WERI-Rb-1 (cell line): ENCODE measurements around the gene PTRH2.

ENCODE experiments used
- DNase-seq: peaks from one replicate; pipeline ENCODE4 v3.0.0-alpha.2; 2020
- H3K27ac ChIP-seq: fragments of 250-450 bp; sonication (Bioruptor Pico); 2 replicates; pipeline ENCODE4 v1.5.1; 2020; ENCODE audit warnings: mild to moderate bottlenecking, moderate library complexity
- H3K27me3 ChIP-seq: fragments of 250-450 bp; sonication (Bioruptor Pico); 2 replicates; pipeline ENCODE4 v1.5.1; 2021; ENCODE audit warnings: mild to moderate bottlenecking, low read depth, moderate library complexity; ENCODE audit not compliant: insufficient read depth, severe bottlenecking
- H3K36me3 ChIP-seq: fragments of 250-450 bp; sonication (Bioruptor Pico); 2 replicates; pipeline ENCODE4 v1.5.1; 2020; ENCODE audit warnings: mild to moderate bottlenecking, moderate library complexity
- H3K4me3 ChIP-seq: 2 replicates; pipeline ENCODE4 v1.5.1; 2011; ENCODE audit warnings: low read depth, mild to moderate bottlenecking, control low read depth, low read length
- H3K9me3 ChIP-seq: fragments of 250-450 bp; sonication (Bioruptor Pico); 2 replicates; pipeline ENCODE4 v1.5.1; 2021; ENCODE audit warnings: mild to moderate bottlenecking, moderate library complexity; ENCODE audit not compliant: severe bottlenecking
- CTCF ChIP-seq: IDR thresholded peaks from 2 replicates; pipeline ENCODE4 v1.5.1; 2011; ENCODE audit warnings: low read depth, mild to moderate bottlenecking, control low read depth, inconsistent platforms, low read length

The PTRH2 gene

DNA sequence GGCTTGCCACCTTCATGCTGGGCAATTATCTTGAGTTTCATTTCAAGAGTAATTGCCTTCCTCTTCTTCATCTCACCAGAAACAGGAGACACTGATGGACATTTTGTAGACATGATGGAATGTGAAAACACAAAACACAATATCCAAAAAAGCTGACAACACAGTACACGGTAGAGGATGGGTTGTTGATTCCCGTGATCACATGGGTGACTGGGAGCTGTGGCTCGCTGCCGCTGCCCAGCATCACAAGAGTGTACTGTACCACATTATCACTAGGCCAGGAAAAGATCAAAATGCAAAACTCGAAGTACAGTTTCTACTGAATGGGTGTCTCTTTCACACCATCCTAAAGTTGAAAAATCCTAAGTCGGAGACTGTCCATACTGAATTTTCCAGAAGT is 7.4 kb downstream of the PTRH2 start:
- Histone ChIP-seq H3K27ac (no peak overlapping the region), H3K27me3 (no peaks in the 10 kb centered on the region), H3K36me3 (peaks cover 83% of the 10 kb centered on the region), H3K4me3 (no peak overlapping the region), H3K9me3 (no peaks in the 10 kb centered on the region)
- TF ChIP-seq CTCF: no peak
- DNase-seq: no peak

DNA sequence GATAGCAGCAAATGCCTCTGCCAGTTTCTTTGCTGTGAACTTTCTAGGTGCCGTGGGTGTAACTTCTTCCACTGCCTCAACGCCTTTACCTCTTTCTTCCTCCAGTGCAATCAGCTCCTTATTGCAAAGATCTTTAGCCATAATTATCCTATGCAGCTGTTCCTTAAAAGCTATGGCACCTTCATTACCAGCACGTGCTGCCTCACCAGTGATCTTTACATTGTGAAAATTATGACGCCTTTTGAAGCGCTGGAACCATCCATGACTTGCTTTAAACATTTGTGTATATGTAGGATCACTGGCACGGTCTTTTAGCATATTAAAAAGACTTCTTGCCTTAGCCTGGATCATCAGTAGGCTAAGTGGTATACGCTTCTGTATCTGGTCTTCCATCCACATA is 8.0 kb downstream of the PTRH2 start:
- no peaks in the 10 kb centered on the region for H3K27me3 ChIP-seq
- no peaks in the 10 kb centered on the region for H3K9me3 ChIP-seq
- TF ChIP-seq CTCF: no peak
- no peak for DNase-seq
- no peak overlapping the region for H3K4me3 ChIP-seq
- peaks cover 83% of the 10 kb centered on the region for H3K36me3 ChIP-seq
- no peak overlapping the region for H3K27ac ChIP-seq

GRCh38 chr17:59698143-59698542 is 9.1 kb downstream of the PTRH2 start:
- Histone ChIP-seq H3K27ac (no peak overlapping the region), H3K27me3 (no peaks in the 10 kb centered on the region), H3K4me3 (no peak overlapping the region), H3K9me3 (no peaks in the 10 kb centered on the region), H3K36me3 (peaks cover 85% of the 10 kb centered on the region)
- no peak for TF ChIP-seq CTCF
- DNase-seq: no peak

DNA sequence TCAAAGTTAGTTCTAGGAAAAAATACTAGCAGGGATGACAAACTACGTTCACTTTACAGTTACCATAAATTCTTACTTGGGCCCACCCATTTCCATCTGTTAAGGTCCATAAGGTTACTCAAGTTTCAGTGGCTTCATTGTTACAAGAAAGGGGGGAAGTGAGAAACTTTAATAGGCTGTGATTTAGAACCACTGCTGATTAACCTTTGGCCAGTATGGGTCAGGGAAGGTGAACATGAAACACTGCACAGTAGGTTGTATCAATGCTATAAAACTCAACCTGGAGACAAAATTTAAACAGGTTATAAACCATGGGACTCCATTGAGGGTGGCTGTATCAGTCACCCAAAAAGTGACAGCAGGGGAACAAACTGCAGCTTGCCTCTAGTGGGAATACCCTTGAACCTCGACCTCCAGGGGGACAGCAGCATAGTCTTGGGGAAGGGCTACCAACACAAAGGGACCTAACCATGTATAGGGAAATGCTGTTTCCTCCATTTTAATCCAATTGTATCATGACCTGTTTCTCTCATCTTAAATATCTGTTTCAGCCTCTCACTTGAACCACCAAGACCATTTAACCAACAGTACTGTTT is 10.4 kb downstream of the PTRH2 start:
- DNase-seq: no peak
- Histone ChIP-seq H3K27ac (no peak overlapping the region; the same call in 1 of the 2 replicates), H3K4me3 (no peak overlapping the region), H3K36me3 (peaks cover 87% of the 10 kb centered on the region), H3K27me3 (no peaks in the 10 kb centered on the region), H3K9me3 (no peaks in the 10 kb centered on the region)
- no peak for TF ChIP-seq CTCF

DNA sequence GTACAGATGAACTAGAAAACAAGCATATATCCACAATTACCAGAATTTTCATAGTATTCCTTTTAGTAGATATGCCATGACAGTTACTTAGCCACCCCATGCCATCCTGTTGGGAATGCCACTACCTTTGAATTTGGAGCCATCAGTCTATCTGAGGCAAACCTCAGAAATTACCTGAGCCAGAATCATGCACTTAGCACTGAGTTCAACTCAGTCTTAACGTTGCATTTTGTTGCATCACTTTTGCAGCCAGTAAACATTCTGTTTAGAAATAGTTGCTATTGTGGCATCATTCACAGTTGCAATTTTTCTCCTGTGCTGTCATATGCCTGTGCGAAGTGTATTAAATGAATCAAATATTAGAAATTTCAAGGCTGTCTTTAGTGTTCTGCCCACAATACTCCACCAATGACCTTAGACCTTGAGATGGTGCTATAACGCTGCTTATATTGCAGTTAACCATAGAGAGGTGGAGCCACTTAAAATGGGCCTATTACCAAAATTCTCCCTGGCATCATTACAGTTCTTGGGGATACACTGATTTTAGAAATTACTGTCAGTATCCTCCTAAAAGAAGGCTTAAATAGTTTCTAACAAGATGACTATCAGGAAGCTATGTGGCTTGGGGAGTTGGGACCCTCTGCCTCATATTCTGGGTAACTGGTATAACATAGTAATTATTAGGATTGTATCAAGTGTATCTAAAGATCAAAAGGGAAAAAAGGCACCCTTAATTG is 11.1 kb downstream of the PTRH2 start:
- DNase-seq: no peak
- peaks cover 88% of the 10 kb centered on the region for H3K36me3 ChIP-seq
- no peak overlapping the region for H3K27ac ChIP-seq
- TF ChIP-seq CTCF: no peak
- H3K27me3 ChIP-seq: no peaks in the 10 kb centered on the region
- no peaks in the 10 kb centered on the region for H3K9me3 ChIP-seq
- H3K4me3 ChIP-seq: no peak overlapping the region
